Parathyroid adenoma (tissue), 2 donors: ENCODE results near the gene FAM163B.

Experiments
- H2AFZ ChIP-seq: fragments of 300-600 bp; sonication (generic); one replicate; pipeline ENCODE4 v1.7.0; 2017; ENCODE audit warnings: antibody characterized with exemption, mild to moderate bottlenecking
- H3K27ac ChIP-seq: fragments of 300-600 bp; sonication (generic); one replicate; pipeline ENCODE4 v1.7.0; 2017
- H3K27me3 ChIP-seq: fragments of 300-600 bp; sonication (generic); one replicate; pipeline ENCODE4 v1.7.0; 2017; ENCODE audit warnings: low read length; ENCODE audit not compliant: control insufficient read depth, insufficient read depth
- H3K36me3 ChIP-seq: fragments of 300-600 bp; sonication (generic); one replicate; pipeline ENCODE4 v1.7.0; 2017; ENCODE audit warnings: low read length; ENCODE audit not compliant: control insufficient read depth, insufficient read depth
- H3K4me1 ChIP-seq: fragments of 300-600 bp; sonication (generic); one replicate; pipeline ENCODE4 v1.7.0; 2017; ENCODE audit warnings: control low read depth
- H3K4me2 ChIP-seq: fragments of 300-600 bp; sonication (generic); one replicate; pipeline ENCODE4 v1.7.0; 2017; ENCODE audit warnings: low read length
- H3K4me3 ChIP-seq: fragments of 300-600 bp; sonication (generic); one replicate; pipeline ENCODE4 v1.7.0; 2017; ENCODE audit warnings: low read depth, low read length
- H3K79me2 ChIP-seq: fragments of 300-600 bp; sonication (generic); one replicate; pipeline ENCODE4 v1.7.0; 2017; ENCODE audit warnings: control low read depth
- H3K9ac ChIP-seq: fragments of 300-600 bp; sonication (generic); one replicate; pipeline ENCODE4 v1.7.0; 2017; ENCODE audit warnings: mild to moderate bottlenecking
- H3K9me3 ChIP-seq: fragments of 300-600 bp; sonication (generic); one replicate; pipeline ENCODE4 v1.7.0; 2017; ENCODE audit warnings: low read length; ENCODE audit not compliant: control insufficient read depth
- CTCF ChIP-seq: fragments of 300-600 bp; sonication (generic); IDR thresholded peaks from one replicate; pipeline ENCODE4 v1.7.0; 2017; ENCODE audit warnings: antibody characterized with exemption, mild to moderate bottlenecking
- donor health status: primary hyperparathyroidism.

FAM163B gene

GRCh38 chr9:133654736-133655657, 45.8 kb upstream of the FAM163B start:
- no peaks in the 10 kb centered on the region for H3K4me1 ChIP-seq
- H2AFZ ChIP-seq: no peak overlapping the region
- no peak overlapping the region for H3K4me3 ChIP-seq
- no peaks in the 10 kb centered on the region for H3K36me3 ChIP-seq
- no peak overlapping the region for H3K4me2 ChIP-seq
- H3K9ac ChIP-seq: no peak overlapping the region
- H3K9me3 ChIP-seq: no peaks in the 10 kb centered on the region
- no peaks in the 10 kb centered on the region for H3K79me2 ChIP-seq
- no peak overlapping the region for H3K27ac ChIP-seq
- no peaks in the 10 kb centered on the region for H3K27me3 ChIP-seq
- TF ChIP-seq CTCF: no peak

GRCh38 chr9:133653638-133654037, 44.4 kb upstream of the FAM163B start:
- Histone ChIP-seq H2AFZ (no peak overlapping the region), H3K4me1 (no peaks in the 10 kb centered on the region), H3K36me3 (no peaks in the 10 kb centered on the region), H3K9ac (no peak overlapping the region), H3K4me3 (no peak overlapping the region), H3K79me2 (no peaks in the 10 kb centered on the region), H3K4me2 (no peak overlapping the region), H3K27ac (no peak overlapping the region), H3K27me3 (no peaks in the 10 kb centered on the region), H3K9me3 (no peaks in the 10 kb centered on the region)
- no peak for TF ChIP-seq CTCF

- Histone ChIP-seq H3K4me1 (no peaks in the 10 kb centered on the region), H3K79me2 (no peaks in the 10 kb centered on the region), H3K9ac (no peak overlapping the region), H2AFZ (no peak overlapping the region), H3K4me2 (no peak overlapping the region), H3K27me3 (peaks cover 3% of the 10 kb centered on the region), H3K36me3 (no peaks in the 10 kb centered on the region), H3K4me3 (no peak overlapping the region), H3K27ac (no peak overlapping the region), H3K9me3 (no peaks in the 10 kb centered on the region)
- no peak for TF ChIP-seq CTCF
Observed at GRCh38 chr9:133650026-133650425, 40.8 kb upstream of the FAM163B start.

- no peak for TF ChIP-seq CTCF
- H3K27ac ChIP-seq: no peak overlapping the region
- no peaks in the 10 kb centered on the region for H3K79me2 ChIP-seq
- no peaks in the 10 kb centered on the region for H3K9me3 ChIP-seq
- H3K36me3 ChIP-seq: no peaks in the 10 kb centered on the region
- H3K9ac ChIP-seq: no peak overlapping the region
- H3K4me2 ChIP-seq: no peak overlapping the region
- no peak overlapping the region for H3K4me3 ChIP-seq
- no peaks in the 10 kb centered on the region for H3K4me1 ChIP-seq
- no peak overlapping the region for H2AFZ ChIP-seq
- H3K27me3 ChIP-seq: peaks cover 3% of the 10 kb centered on the region
Observed at GRCh38 chr9:133649194-133649593, 40.0 kb upstream of the FAM163B start.
